Measurements from ENCODE around the gene OCSTAMP.

Gene OCSTAMP

DNA sequence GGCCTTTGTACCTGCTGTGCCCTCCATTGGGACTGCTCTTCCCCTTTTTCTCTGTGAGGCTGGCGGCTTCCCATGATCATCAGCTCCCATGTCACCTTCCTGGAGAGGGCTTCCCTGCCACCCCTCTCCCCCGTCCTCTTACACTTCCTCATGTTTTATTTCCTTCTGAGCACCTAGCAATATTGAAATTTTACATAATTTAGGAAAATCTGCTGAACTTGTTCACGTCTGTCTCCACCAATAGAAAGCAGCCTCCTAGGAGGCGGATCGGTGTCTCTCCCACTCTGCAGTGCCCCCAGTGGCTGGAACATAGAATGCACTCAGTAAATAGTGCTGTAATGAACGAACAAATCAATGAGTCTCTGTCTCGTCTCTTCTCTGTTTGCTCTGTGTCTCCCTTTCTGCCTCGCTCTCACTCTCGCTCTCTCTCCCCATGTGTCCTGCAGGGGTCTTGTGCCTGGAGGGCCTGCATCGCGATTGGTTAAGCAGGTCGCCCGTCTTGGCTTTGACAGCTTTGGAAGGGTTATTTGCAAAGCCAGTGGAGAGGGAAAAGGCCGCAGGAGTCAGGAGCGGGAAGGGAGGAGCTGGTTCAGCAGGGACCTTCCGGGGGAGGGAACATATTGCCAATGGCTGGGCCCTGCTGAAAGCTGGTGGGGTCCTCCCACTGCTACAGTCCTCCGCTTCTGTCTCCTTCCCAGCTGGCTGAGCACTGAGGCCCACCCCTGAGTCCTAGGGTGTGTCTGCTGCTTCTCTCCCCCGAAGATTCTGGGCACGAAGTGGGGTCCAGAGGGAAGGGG lies 12.1 kb upstream of the OCSTAMP start:
- H3K36me3 ChIP-seq (ENCODE audit: insufficient read depth, low read length): no peaks in the 10 kb centered on the region
- no peaks in the 10 kb centered on the region for H4K20me1 ChIP-seq (ENCODE audit: insufficient read depth, low read length)
- no peak for TF ChIP-seq EZH2 (IDR thresholded peaks at IDR 0.05; ENCODE audit: borderline replicate concordance, low read length)
- TF ChIP-seq, protein P1, sequence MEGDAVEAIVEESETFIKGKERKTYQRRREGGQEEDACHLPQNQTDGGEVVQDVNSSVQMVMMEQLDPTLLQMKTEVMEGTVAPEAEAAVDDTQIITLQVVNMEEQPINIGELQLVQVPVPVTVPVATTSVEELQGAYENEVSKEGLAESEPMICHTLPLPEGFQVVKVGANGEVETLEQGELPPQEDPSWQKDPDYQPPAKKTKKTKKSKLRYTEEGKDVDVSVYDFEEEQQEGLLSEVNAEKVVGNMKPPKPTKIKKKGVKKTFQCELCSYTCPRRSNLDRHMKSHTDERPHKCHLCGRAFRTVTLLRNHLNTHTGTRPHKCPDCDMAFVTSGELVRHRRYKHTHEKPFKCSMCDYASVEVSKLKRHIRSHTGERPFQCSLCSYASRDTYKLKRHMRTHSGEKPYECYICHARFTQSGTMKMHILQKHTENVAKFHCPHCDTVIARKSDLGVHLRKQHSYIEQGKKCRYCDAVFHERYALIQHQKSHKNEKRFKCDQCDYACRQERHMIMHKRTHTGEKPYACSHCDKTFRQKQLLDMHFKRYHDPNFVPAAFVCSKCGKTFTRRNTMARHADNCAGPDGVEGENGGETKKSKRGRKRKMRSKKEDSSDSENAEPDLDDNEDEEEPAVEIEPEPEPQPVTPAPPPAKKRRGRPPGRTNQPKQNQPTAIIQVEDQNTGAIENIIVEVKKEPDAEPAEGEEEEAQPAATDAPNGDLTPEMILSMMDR (IDR thresholded peaks at IDR 0.05; ENCODE audit: low read length): peak; percentile 80
- H3K9me2 ChIP-seq (ENCODE audit: low read depth, low read length): no peaks in the 10 kb centered on the region
- H3K27me3 ChIP-seq (ENCODE audit: insufficient read depth, low read length): peaks cover 6% of the 10 kb centered on the region; the same call in 1 of the 2 replicates
- H3K4me1 ChIP-seq (ENCODE audit: insufficient read depth, low read length, severe bottlenecking): no peaks in the 10 kb centered on the region
- H3K9ac ChIP-seq (ENCODE audit: low read length): no peak overlapping the region
- no peak overlapping the region for H3K27ac ChIP-seq (ENCODE audit: low read depth, low read length, poor library complexity, severe bottlenecking)
- H3K4me3 ChIP-seq (ENCODE audit: low read depth, low read length, poor library complexity, severe bottlenecking): no peak overlapping the region
- no peak overlapping the region for H2AFZ ChIP-seq (ENCODE audit: low read length)
- no peaks in the 10 kb centered on the region for H3K79me2 ChIP-seq (ENCODE audit: insufficient read depth, low read length)
- no peak overlapping the region for H3K4me2 ChIP-seq (ENCODE audit: low read length)
- H3F3A ChIP-seq (ENCODE audit: insufficient read depth, low read length): no peaks in the 10 kb centered on the region
- no peaks in the 10 kb centered on the region for H3K9me3 ChIP-seq (ENCODE audit: low read length)

DNA sequence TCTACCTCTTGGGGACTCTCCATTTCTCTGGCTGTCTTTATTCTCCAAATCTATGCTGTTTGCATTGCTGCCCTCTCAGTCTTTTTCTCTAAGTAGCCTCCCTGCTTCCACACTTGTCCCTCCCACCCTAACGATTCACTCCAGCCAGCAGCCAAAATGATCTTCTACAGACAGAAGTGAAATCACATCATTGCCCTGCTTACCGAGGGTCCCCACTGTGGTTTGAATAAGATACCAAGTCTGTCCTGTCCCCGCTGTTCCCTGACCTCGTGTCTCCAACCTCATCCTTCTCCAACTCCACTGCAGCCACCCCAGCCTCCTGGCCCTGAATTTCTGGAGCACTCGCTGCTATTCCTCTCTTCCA lies 11.5 kb upstream of the OCSTAMP start:
- Histone ChIP-seq H2AFZ (ENCODE audit: low read length) (no peak overlapping the region), H3K79me2 (ENCODE audit: insufficient read depth, low read length) (no peaks in the 10 kb centered on the region), H3K36me3 (ENCODE audit: insufficient read depth, low read length) (no peaks in the 10 kb centered on the region), H4K20me1 (ENCODE audit: insufficient read depth, low read length) (no peaks in the 10 kb centered on the region), H3K4me3 (ENCODE audit: low read depth, low read length, poor library complexity, severe bottlenecking) (no peak overlapping the region), H3K9me2 (ENCODE audit: low read depth, low read length) (no peaks in the 10 kb centered on the region), H3K4me1 (ENCODE audit: insufficient read depth, low read length, severe bottlenecking) (no peaks in the 10 kb centered on the region), H3K9me3 (ENCODE audit: low read length) (no peaks in the 10 kb centered on the region), H3K27me3 (ENCODE audit: insufficient read depth, low read length) (peaks cover 6% of the 10 kb centered on the region; the same call in 1 of the 2 replicates), H3K4me2 (ENCODE audit: low read length) (no peak overlapping the region), H3K27ac (ENCODE audit: low read depth, low read length, poor library complexity, severe bottlenecking) (no peak overlapping the region), H3K9ac (ENCODE audit: low read length) (no peak overlapping the region), H3F3A (ENCODE audit: insufficient read depth, low read length) (no peaks in the 10 kb centered on the region)
- no peak for TF ChIP-seq EZH2 (IDR thresholded peaks at IDR 0.05; ENCODE audit: borderline replicate concordance, low read length)
- TF ChIP-seq, protein P1 (IDR thresholded peaks at IDR 0.05; ENCODE audit: low read length): no peak

DNA sequence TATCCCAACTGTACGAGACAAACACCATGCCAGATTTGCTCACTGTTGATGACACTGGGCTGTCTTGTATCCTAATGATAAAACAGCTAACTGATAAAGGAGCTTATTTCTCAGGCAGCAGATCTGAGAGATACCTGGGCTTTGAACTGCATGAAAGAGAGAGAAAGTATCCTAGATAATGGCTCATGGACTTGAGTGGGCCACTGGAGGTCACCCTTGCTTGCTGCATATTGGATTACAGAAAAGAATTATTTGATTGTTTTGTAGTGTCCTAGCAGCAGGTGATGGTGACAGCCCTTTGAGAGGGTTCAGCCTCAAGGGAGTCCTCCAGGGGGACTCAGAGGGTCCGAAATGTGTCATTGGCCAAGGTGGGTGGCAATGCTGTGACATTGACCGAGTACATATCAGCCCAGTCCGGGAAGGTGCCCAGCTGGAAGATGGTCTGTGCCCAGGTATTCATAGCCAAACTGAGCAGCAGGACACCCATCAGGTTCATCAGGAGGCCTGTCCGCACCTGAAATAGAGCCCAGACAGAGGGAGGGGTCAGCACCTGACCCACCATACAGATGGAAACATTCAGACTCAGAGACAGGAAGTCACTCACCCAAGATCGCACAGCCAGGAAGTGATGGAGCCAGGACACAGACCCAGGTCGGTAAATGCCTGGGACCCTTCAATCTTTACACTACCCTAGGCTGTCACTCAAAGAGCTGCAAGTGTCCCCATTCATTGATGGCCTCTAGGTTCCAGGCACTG lies 9.4 kb upstream of the OCSTAMP start:
- no peaks in the 10 kb centered on the region for H3K9me3 ChIP-seq (ENCODE audit: low read length)
- no peak overlapping the region for H3K4me3 ChIP-seq (ENCODE audit: low read depth, low read length, poor library complexity, severe bottlenecking)
- no peaks in the 10 kb centered on the region for H3K79me2 ChIP-seq (ENCODE audit: insufficient read depth, low read length)
- H3K27me3 ChIP-seq (ENCODE audit: insufficient read depth, low read length): peaks cover 6% of the 10 kb centered on the region; the same call in 1 of the 2 replicates
- no peaks in the 10 kb centered on the region for H3K4me1 ChIP-seq (ENCODE audit: insufficient read depth, low read length, severe bottlenecking)
- no peaks in the 10 kb centered on the region for H3F3A ChIP-seq (ENCODE audit: insufficient read depth, low read length)
- H4K20me1 ChIP-seq (ENCODE audit: insufficient read depth, low read length): no peaks in the 10 kb centered on the region
- no peak overlapping the region for H3K4me2 ChIP-seq (ENCODE audit: low read length)
- no peak overlapping the region for H3K27ac ChIP-seq (ENCODE audit: low read depth, low read length, poor library complexity, severe bottlenecking)
- H3K9me2 ChIP-seq (ENCODE audit: low read depth, low read length): no peaks in the 10 kb centered on the region
- TF ChIP-seq, protein P1 (IDR thresholded peaks at IDR 0.05; ENCODE audit: low read length): no peak
- TF ChIP-seq EZH2 (IDR thresholded peaks at IDR 0.05; ENCODE audit: borderline replicate concordance, low read length): no peak
- H2AFZ ChIP-seq (ENCODE audit: low read length): no peak overlapping the region
- no peak overlapping the region for H3K9ac ChIP-seq (ENCODE audit: low read length)
- H3K36me3 ChIP-seq (ENCODE audit: insufficient read depth, low read length): no peaks in the 10 kb centered on the region
